NCI-H187 treated with DMSO at 0.1 percent for 48 hours (cell line): ENCODE results near the gene ABCC11.

Source experiments
- DNase-seq: peaks from one replicate; lab custom pipeline; 2025; lab: John Stamatoyannopoulos, UW

ABCC11 gene

DNA sequence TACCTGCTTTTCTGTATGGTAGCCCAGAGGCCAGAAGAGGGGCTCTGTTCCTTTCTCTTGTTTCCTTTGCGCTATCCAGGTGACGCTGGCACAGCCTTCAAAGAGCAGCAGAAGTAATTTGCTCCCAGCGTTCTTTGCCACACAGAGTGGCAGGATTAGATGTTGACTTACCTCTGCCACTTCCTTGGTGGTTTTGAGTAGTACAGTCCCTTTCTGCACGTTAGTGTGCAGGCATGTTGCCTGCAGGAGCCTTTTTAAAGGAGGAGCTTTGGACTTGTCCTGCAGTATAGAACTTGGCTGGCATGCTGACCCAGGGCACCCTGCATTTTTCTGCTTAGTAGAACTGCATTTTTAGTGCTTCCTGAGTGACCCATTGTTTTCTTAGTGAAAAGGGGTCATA lies at the start of gene ABCC11:
Gene ABCC11 (minus strand): TSS at position 229 of the 400 bp plus-strand sequence. CDS start 15,618 bp downstream, outside the sequence.
- no peak for DNase-seq

DNA sequence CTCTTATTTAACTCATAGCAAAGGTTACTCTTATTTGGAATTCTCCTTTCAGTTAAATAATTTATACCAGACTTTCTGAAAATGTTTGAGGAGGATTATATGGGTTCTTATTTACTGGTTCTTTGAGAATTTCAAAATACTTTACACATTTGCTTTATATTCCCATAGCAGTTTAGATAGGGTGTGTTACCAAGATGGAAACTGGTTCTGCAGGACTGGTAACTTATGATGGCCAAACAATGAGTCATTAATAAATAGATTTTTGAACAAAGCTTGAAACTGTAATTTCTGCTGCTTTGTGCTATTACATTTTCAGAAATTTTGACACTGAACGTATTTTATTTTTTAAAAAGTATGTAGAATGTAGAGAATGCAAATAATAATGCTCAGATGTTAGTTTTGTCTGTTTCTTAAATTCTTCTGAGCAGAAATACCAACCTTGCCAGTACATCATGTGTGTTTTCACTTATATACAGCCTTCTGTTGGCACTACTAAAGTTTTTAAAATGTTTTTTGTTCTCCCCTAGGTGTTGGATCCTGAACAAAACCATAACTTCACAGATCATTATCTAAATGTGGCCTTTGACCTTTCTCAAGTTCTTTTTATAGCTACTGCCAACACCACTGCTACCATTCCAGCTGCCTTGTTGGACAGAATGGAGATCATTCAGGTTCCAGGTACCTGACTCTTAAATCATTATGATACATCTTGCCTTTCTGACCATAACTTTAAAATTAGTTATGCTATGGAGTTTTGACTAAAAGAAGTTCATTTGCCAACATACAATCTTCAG lies 48.3 kb upstream of the ABCC11 start:
- DNase-seq = no peak

DNA sequence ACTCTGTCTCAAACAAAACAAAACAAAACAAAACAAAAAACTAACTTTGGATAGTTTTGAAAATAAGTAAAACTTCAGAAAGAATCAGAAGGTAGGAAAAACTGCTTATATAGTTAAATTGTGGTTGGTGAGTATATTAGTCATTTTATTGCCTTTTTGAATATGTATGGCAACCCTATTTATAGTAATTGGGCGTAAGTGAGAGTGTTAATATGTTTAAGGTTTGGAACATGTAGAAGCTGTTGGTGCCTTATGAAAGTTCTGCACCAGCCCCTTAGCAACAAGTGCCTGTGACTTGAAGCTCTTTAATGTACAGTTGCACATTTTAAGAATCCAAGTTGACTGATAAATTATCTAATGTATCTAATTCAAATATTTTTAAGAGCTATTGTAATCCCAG lies 47.4 kb upstream of the ABCC11 start:
- DNase-seq = no peak

DNA sequence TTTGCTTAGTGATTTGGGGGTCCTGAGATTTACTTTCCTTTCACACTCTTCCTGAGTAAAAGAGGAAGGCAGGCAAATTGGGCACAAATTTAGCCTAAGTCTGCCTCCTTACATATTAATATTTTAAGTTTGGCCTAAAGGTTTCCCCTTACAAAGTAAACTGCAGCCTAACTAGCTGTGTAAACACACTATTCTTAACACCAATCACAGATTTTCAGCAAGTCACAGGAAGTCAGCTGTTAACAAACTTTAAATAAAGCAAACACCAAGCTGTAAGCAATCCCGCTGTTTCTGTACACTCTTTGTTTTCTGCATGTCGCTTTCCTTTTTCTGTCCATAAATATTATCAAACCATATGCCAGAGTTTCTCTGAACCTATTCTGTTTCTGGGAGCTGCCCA lies 45.1 kb upstream of the ABCC11 start:
- DNase-seq = no peak

DNA sequence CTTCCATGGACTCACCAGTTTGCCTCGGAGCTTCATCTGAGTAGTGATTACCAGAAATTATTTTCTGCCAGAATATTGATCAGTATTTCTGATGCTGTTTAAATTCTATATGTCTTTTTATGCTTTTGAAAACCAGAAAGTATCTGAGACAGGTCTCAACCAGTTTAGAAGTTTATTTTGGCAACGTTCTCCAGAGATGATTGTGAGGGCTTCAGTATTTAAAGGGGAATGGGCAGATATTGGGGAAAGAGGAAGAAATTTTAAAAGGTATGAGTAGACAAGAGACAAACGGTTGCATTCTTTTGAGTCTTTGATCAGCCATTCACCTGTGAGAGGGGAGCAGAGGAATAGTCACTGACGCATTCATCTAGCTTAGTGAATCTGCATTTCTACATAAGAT lies 44.4 kb upstream of the ABCC11 start:
- DNase-seq = no peak

DNA sequence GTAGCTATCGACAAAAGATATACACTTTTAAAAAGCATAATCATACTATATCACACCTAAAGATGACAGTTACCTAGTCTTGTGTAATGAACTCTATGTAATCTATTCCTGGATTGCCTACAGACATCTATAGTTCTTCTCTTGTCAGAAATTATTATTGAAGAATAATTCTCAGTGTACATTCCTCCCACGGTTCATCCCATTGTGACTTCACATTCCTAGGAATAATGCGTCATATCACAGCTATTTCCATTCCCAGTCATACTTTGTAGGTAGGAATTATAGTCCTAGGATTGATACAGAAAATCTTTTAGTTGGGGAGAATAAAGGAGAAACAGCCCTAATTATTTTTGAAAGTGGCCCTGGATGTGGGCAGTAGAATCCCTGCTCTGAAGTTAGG lies 44.0 kb upstream of the ABCC11 start:
- no peak for DNase-seq

DNA sequence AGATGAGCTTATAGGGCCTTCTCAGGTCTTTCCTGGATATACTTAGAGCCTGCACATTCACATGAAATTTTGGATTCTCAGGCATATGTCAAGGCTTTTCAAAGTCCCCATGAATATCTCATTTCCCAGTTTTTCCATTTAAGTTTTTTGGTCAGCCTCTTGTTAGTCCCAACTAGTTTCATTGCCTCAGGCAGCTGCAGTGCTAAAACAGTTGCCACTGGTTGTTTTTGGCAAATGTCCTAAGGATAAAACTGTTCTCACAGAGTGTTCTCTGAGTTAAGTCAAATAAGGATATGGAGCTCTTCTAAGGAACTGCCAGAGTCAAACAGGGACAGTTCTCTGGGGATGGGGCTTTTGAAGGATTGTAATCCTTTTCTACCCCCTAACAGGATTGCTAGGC lies 39.9 kb upstream of the ABCC11 start:
- DNase-seq = no peak

DNA sequence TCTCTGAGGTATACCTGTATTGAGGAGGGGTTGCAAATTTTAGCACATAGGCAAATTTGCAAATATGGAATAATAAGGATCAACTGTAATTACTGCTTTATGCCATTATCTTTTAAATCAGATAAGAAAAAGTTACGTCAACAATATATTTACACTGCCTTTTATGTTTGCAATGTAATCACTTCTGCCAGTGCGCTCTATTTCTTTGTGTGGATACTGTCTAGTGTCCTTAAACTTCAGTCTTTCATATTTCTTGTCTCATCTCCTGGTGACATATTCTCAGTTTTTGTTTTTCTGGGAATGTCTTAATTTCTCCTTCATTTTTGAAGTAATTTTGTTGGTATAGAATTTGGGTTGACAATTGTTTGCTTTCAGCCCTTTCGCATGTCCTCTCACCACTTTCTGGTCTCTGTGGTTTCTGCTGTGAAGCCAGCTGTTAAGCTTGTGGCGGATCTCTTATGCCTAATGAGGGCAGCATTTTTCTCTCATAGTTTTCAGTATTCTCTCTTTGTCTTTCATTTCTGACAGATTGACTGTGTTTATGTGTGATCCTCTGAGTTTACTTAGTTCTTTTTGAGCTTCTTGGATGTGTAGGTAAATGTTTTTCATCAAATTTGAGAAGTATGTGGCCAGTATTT lies 37.6 kb upstream of the ABCC11 start:
- no peak for DNase-seq

DNA sequence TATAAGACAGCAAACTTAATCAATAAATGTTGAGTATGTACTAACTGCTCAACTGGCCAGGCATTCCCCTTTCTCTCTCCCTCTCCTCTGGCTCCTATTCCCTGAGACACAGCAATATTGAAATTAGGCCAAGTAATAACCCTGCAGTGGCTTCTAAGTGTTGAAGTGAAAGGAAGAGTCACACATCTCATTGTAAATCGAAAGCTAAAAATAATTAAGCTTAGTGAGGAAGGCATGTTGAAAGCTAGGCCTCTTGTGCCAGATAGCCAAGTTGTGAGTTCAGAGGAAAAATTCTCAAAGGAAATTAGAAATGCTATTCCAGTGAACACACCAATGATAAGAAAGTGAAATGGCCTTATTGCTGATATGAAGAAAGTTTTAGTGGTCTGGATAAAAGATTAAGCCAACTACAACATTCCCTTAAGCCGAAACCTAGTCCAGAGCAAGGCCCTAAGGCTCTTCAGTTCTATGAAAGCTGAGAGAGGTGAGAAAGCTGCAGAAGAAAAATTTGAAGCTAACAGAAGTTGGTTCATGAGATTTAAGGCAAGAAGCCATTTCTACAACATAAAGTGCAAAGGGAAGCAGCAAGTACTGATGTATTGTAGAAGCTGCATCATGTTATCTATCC lies 35.4 kb upstream of the ABCC11 start:
- no peak for DNase-seq

DNA sequence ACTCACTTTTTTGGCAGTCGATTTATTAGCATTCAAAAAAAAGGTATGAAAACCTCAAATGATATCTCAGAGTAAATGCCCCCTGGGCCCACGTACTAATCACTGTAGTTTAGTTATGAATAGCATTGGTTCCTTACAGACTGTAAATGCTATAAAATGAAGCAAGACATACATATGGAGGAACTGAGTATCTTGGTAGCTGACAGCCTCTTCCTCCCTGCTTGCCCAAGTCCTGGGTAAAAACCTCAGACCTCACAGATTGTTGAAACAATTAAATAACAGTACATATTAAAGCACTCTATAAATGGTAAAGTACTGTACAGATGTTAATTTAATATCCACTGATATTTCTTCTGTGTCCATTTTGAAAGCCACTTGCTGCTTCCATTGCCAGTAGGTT lies 33.2 kb upstream of the ABCC11 start:
- DNase-seq = no peak

DNA sequence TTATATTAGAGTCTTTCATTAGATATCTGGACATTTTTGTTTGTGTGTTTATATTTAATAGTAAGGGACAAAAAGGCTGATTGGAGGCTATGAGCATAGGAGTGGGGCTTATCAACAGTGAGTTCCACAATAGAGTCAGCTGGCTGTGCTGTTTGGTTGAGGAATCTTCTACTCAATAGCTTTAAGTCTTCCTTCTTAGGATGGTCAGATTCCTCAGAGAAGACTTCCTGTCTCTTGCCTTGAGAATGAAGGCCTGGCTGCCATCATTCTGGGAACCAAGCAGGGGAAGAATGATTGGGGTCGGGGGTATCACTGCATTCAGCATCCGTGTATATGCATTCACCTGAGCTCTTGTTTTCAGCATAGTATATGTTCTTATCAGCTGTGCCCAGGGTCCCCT lies 31.9 kb upstream of the ABCC11 start:
- no peak for DNase-seq

DNA sequence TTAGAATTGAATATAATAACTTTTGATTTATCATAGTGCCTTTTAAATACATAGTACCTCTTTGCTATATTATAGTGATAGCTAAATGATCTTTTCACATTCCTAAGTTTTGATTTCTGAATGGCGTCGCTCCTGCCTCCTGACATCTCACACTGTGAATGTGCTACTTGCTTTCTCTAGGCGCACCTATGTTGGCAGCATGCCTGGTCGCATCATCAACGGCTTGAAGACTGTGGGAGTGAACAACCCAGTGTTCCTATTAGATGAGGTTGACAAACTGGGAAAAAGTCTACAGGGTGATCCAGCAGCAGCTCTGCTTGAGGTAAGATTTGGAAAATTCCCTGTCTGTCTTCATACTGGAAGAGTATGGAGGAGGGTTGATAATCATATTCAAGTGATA lies 29.8 kb upstream of the ABCC11 start:
- no peak for DNase-seq

DNA sequence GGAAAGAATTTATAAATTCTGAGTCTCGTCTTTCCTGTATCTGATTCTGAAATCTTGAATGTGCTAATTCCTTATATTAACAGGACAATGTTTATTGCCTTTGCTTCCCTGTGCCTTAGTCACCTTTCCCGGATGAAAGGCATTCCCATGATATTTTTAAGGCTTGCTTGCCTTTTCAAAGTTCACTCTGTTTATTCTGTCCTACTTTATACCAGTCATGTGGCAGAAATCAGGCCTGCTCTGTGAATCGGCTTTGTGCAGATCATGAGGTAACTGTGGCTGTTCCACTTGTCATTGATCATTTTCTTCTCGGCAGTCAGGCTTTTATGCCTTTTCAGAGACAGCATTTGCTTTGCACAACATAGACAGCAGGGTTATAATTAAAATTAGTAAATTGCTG lies 28.8 kb upstream of the ABCC11 start:
- no peak for DNase-seq

DNA sequence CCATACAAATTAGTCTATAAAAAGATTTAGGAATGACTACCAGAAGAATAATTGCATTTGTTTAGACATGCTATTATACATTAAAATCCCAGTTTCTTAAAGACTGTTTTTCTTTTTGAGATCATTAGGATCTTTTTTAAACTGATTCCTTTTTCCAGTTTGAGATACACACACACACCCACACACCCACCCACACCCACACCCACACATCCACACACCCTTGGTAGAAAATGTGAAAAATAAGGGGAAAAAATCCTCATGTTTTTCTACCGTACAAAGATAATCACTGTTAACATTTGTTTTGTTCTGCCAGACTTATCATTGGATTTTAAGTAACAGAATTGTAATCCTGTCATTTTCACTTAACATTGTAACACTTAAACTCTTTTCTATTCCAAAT lies 27.1 kb upstream of the ABCC11 start:
- DNase-seq = no peak

DNA sequence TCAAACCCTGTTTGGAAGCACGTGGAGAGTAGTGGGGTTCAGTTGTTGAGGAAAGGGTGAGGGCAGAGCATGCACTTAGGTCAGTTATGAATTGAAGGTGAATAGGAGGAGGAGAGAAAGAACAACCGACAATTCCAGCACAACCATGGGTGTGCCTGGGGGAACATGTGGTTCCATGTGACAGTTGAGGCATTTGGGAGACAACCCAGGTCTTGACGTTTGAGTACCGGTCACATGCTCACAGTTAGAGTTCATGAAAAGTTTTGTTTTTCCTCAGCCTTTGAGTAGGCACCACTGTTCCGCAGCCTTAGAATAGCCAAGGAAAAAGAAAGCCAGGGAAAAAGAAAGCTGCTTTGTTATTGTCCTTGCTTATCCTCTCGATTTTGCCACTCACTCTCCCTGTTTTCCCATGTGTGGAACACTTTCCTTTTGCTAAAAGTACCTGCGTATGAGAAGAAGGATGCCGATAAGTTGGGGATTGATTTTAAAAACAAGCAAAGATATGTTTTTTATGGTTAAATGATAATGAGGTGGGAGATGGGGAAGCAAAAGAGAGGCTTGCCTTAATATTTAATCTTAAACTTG lies 25.6 kb upstream of the ABCC11 start:
- no peak for DNase-seq

DNA sequence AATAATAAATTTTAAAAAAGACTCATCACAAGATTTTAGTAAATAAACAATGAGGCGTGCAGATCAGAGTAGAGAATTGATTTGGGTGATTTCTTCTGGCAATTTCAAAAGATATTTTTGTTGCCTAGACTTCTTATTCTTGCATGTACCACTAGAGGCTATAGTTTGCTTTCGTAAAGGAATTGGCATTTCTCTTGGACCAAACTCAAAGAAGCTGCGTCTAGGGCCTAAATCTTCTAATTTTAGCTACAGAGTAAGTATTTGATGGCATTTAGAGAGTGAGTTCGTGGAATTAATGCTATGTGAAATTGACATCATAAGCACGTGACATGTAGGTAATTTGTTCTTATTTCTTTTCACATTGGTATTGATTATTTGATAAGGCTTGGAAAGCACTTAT lies 24.4 kb upstream of the ABCC11 start:
- DNase-seq = no peak

DNA sequence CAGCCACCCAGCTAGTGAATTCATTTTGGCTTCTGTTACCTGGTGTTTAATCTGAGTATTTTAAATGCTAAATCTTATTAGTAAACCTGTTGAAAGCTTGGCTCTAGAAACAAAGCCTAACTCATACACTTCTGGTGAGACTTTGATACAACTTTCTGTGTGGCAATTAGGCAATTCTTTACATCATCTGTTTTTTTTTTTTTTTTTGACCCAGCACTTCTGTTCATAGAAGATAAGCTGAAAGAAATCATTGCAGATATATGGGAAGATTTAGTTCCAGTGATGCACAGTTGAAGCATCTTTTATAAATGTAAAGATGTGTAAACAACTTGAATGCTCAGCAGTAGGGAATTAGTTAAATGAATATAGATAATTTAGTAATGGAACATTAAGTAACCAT lies 21.7 kb upstream of the ABCC11 start:
- no peak for DNase-seq

DNA sequence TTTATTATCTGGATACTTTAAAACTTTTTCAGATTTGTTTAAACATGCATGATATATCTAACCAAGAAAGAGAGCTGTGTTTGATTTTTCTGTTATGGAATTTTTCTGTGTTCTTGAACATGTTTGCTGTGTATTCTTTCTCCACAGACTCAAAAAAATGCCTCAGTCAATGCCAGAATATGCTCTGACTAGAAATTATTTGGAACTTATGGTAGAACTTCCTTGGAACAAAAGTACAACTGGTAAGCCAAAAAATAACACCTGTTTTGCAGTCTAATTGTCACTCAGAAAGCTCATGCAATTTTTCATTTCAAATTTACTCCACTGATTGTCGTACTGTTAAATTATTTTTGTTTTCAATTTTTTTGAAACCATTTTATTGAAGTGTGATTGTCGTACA lies 15.3 kb upstream of the ABCC11 start:
- DNase-seq = no peak

DNA sequence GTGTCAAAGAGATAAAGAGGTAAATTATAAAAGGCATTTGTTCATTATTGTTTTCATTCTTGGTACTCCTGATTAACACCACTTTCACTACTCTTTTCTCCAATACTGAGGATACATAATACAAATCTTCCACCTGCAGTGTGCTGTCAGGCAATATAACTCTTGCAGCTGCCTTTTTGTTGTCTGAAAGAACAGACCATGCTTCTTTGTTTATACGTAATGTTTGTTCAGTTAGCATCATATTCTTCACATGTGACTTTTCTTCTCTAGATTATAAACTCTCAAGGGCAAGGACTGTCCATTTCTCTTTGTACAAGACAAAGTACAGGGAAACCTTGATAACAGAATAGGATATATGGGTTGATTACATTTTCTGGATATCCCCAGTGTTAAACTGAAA lies 14.2 kb upstream of the ABCC11 start:
- DNase-seq = no peak

DNA sequence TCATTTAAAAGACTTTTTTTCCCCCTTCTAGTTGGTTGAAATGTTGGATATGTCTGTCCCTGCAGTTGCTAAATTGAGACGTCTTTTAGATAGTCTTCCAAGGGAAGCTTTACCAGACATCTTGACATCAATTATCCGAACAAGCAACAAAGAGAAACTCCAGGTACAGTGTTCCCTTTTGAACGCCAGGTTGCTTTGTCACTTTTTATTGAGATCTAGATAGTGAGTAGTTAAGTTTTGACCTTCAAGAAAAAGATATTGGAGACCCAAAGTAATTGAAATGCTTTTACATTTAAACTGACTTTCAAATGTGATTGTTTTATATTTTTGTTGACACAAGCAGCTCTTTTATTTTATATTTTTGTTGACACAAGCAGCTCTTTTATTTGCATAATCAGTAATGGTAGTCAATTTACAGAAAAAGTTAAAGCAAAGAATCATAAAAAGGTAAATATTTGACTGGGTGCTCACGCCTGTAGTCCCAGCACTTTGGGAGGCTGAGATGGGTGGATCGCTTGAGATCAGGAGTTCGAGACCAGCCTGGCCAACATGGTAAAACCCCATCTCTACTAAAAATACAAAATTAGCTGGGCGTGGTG lies 9.3 kb upstream of the ABCC11 start:
- no peak for DNase-seq

DNA sequence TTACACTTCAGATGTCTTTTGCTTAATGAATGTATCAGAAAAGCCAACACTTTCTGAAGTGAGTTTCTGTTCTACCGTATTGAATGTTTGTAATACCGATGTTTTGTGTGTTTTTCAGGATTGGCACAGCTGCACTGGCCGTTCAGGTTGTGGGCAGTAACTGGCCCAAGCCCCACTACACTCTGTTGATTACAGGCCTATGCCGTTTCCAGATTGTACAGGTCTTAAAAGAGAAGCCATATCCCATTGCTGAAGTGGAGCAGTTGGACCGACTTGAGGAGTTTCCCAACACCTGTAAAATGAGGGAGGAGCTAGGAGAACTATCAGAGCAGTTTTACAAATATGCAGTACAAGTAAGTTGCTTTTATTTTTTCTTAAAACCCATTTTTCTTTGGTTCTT lies 4.7 kb upstream of the ABCC11 start:
- no peak for DNase-seq

DNA sequence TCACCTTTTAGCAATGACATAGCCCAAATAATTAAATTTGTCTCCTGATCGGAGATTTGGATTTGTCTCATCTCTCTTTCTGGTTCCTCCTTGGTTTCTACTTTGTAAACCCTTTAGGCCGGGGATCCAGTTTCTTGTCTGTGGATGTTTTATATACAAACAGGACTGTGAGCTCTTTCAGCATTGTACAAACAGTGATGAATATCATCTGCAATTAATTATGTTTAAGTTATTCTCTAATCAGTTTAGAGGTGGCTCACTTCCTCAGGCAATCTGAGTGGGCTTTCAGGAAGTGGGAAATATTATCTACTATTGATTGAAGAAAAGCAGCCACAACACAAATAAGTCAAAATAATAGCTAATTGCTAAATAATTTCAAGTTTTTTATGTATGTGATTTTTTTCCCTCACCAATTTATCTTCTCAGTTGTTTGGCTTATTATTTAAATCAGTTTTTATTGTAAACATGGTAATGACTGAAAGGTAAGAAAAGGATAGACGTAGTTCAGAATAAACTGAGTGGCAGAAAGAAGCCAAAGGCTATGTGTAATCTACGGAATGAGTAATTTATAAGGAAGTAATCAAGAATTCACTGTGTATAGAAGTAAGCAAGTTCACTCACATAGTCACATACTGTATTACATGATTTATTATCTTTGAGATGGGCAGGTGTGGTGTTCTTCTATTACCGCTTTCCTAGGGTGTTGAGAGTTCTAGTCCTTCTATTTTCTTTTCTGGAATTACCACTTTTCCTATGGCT lies 3.4 kb upstream of the ABCC11 start:
- DNase-seq = no peak
